Trophoblast cell (in vitro differentiated cells and primary cell): ENCODE data around the gene GNAT2.
A peak's percentile ranks its signal among the peaks of the same experiment; 100 is the strongest.

Source experiments
- DNase-seq, 2 donors: peaks; one replicate each; pipeline ENCODE4 v3.0.0-alpha.2; 2016
- H2AFZ ChIP-seq: 2 replicates; pipeline ENCODE4 v1.6.1; 2013; ENCODE audit warnings: low read length, moderate library complexity, mild to moderate bottlenecking; ENCODE audit not compliant: insufficient read depth, poor library complexity
- H2AK5ac ChIP-seq: 2 replicates; pipeline ENCODE4 v1.6.1; 2013; ENCODE audit warnings: mild to moderate bottlenecking, low read length
- H2BK120ac ChIP-seq: 2 replicates; pipeline ENCODE4 v1.6.1; 2013; ENCODE audit warnings: low read length, mild to moderate bottlenecking, moderate library complexity; ENCODE audit not compliant: insufficient read depth, poor library complexity
- H2BK12ac ChIP-seq: 2 replicates; pipeline ENCODE4 v1.6.1; 2013; ENCODE audit warnings: mild to moderate bottlenecking, low read length, moderate library complexity
- H2BK5ac ChIP-seq: 2 replicates; pipeline ENCODE4 v1.6.1; 2013; ENCODE audit warnings: low read length, low read depth, moderate library complexity, mild to moderate bottlenecking; ENCODE audit not compliant: poor library complexity
- H3K14ac ChIP-seq: 2 replicates; pipeline ENCODE4 v1.6.1; 2013; ENCODE audit warnings: mild to moderate bottlenecking, low read length
- H3K18ac ChIP-seq: 2 replicates; pipeline ENCODE4 v1.6.1; 2013; ENCODE audit warnings: mild to moderate bottlenecking, low read length
- H3K23ac ChIP-seq: 2 replicates; pipeline ENCODE4 v1.6.1; 2013; ENCODE audit warnings: low read length
- H3K27ac ChIP-seq: 2 replicates; pipeline ENCODE4 v1.5.1; 2013; ENCODE audit warnings: low read depth, mild to moderate bottlenecking, inconsistent platforms, low read length, moderate library complexity
- H3K27me3 ChIP-seq: 2 replicates; pipeline ENCODE4 v1.6.1; 2013; ENCODE audit warnings: inconsistent platforms, mild to moderate bottlenecking, low read length, moderate library complexity; ENCODE audit not compliant: insufficient read depth
- H3K36me3 ChIP-seq, 2 experiments: 1 replicate in 1 of 2; 2 replicates in 1 of 2; pipeline ENCODE4 v1.6.1; 2013; ENCODE audit warnings: low read length in 2 of 2, mild to moderate bottlenecking in 2 of 2, moderate library complexity in 1 of 2; ENCODE audit not compliant: insufficient read depth in 2 of 2, control insufficient read depth in 1 of 2
- H3K4ac ChIP-seq: 2 replicates; pipeline ENCODE4 v1.6.1; 2013; ENCODE audit warnings: low read depth, mild to moderate bottlenecking, low read length, moderate library complexity
- H3K4me1 ChIP-seq, 2 experiments: 1 replicate in 1 of 2; 2 replicates in 1 of 2; pipeline ENCODE4 v1.6.1; 2013; ENCODE audit warnings: low read length in 2 of 2, mild to moderate bottlenecking in 2 of 2, moderate library complexity in 1 of 2; ENCODE audit not compliant: insufficient read depth in 2 of 2, control insufficient read depth in 1 of 2
- H3K4me2 ChIP-seq: 2 replicates; pipeline ENCODE4 v1.6.1; 2013; ENCODE audit warnings: inconsistent platforms, mild to moderate bottlenecking, low read length, moderate library complexity
- H3K4me3 ChIP-seq: 2 replicates; pipeline ENCODE4 v1.5.1; 2013; ENCODE audit warnings: mild to moderate bottlenecking, low read depth, low read length, inconsistent platforms
- H3K79me1 ChIP-seq: one replicate; pipeline ENCODE4 v1.6.1; 2013; ENCODE audit warnings: low read length
- H3K79me2 ChIP-seq: 2 replicates; pipeline ENCODE4 v1.6.1; 2013; ENCODE audit warnings: low read length, mild to moderate bottlenecking; ENCODE audit not compliant: control insufficient read depth, insufficient read depth, poor library complexity
- H3K9ac ChIP-seq: 2 replicates; pipeline ENCODE4 v1.6.1; 2013; ENCODE audit warnings: mild to moderate bottlenecking, low read length
- H3K9me3 ChIP-seq: 2 replicates; pipeline ENCODE4 v1.6.1; 2013; ENCODE audit warnings: low read depth, mild to moderate bottlenecking, control low read depth, inconsistent platforms, low read length; ENCODE audit not compliant: insufficient read depth
- H4K12ac ChIP-seq: 2 replicates; pipeline ENCODE4 v1.6.1; 2013; ENCODE audit warnings: low read depth, mild to moderate bottlenecking, low read length, moderate library complexity
- H4K8ac ChIP-seq: 2 replicates; pipeline ENCODE4 v1.6.1; 2013; ENCODE audit warnings: low read depth, mild to moderate bottlenecking, low read length, moderate library complexity
- H4K91ac ChIP-seq: one replicate; pipeline ENCODE4 v1.6.1; 2013; ENCODE audit warnings: low read depth, mild to moderate bottlenecking, low read length, moderate library complexity
- WGBS: extraction: QIAGEN DNeasy Blood & Tissue Kit; methylation state at CpG from one replicate; pipeline ENCODE4 v1.1.7; 2013; ENCODE audit warnings: missing lambda C conversion rate; ENCODE audit not compliant: insufficient read length, insufficient coverage; ENCODE audit errors: extremely low coverage; 5-methylcytosine and 5-hydroxymethylcytosine counted together

Gene GNAT2

GRCh38 chr1:109566982-109567381 is 52.4 kb downstream of the GNAT2 start:
- H3K79me1 ChIP-seq = no peaks in the 10 kb centered on the region
- H2AK5ac ChIP-seq = no peak overlapping the region
- no peak overlapping the region for H3K4me3 ChIP-seq
- no peaks in the 10 kb centered on the region for H3K27me3 ChIP-seq
- no CpG with 5 or more reads among the region's 1 CpG for WGBS
- H2BK120ac ChIP-seq = no peak overlapping the region
- H3K23ac ChIP-seq = no peak overlapping the region
- H3K4me1 ChIP-seq = peaks cover 6 to 10% of the 10 kb centered on the region in 2 experiments
- no peak overlapping the region for H3K14ac ChIP-seq
- no peak overlapping the region for H2BK5ac ChIP-seq
- peaks cover 4% of the 10 kb centered on the region for H3K79me2 ChIP-seq
- H3K9me3 ChIP-seq = no peaks in the 10 kb centered on the region
- no peak overlapping the region for H3K9ac ChIP-seq
- no peak overlapping the region for H4K8ac ChIP-seq
- H2AFZ ChIP-seq = no peak overlapping the region
- no peak overlapping the region for H2BK12ac ChIP-seq
- no peak for DNase-seq
- H3K4ac ChIP-seq = peak overlapping the region; percentile 59
- no peak overlapping the region for H3K4me2 ChIP-seq
- H3K36me3 ChIP-seq = no peaks in the 10 kb centered on the region
- no peak overlapping the region for H4K12ac ChIP-seq
- no peak overlapping the region for H3K27ac ChIP-seq
- H3K18ac ChIP-seq = no peak overlapping the region
- H4K91ac ChIP-seq = no peak overlapping the region

- WGBS = no CpG with 5 or more reads among the region's 3 CpGs
- peaks cover 4 to 9% of the 10 kb centered on the region in 2 experiments for H3K4me1 ChIP-seq
Observed at GRCh38 chr1:109565241-109565640, 54.2 kb downstream of the GNAT2 start.

GRCh38 chr1:109564194-109564878 is 55.1 kb downstream of the GNAT2 start:
- H3K4me3 ChIP-seq = no peak overlapping the region
- H4K91ac ChIP-seq = no peak overlapping the region
- no peak overlapping the region for H2AFZ ChIP-seq
- peaks cover 8% of the 10 kb centered on the region for H3K79me2 ChIP-seq
- no peak overlapping the region for H4K12ac ChIP-seq
- H2AK5ac ChIP-seq = no peak overlapping the region
- DNase-seq = peak; percentile 27 to 73
- no peak overlapping the region for H2BK12ac ChIP-seq
- peaks cover 4 to 9% of the 10 kb centered on the region in 2 experiments for H3K4me1 ChIP-seq
- H3K36me3 ChIP-seq = no peaks in the 10 kb centered on the region
- no peak overlapping the region for H4K8ac ChIP-seq
- no CpG with 5 or more reads among the region's 7 CpGs for WGBS
- H3K79me1 ChIP-seq = no peaks in the 10 kb centered on the region
- H3K4me2 ChIP-seq = peak overlapping the region; percentile 1
- H3K18ac ChIP-seq = no peak overlapping the region
- peak overlapping the region; percentile 22 for H3K27ac ChIP-seq
- H3K23ac ChIP-seq = no peak overlapping the region
- H3K9ac ChIP-seq = no peak overlapping the region
- no peaks in the 10 kb centered on the region for H3K9me3 ChIP-seq
- no peak overlapping the region for H3K14ac ChIP-seq
- H2BK5ac ChIP-seq = no peak overlapping the region
- no peak overlapping the region for H2BK120ac ChIP-seq
- no peak overlapping the region for H3K4ac ChIP-seq
- H3K27me3 ChIP-seq = no peaks in the 10 kb centered on the region

More at GRCh38 chr1:109565241-109565640, 54.2 kb downstream of the GNAT2 start:
- Histone ChIP-seq H3K36me3 (no peaks in the 10 kb centered on the region), H2BK120ac (no peak overlapping the region), H2BK5ac (no peak overlapping the region), H3K9ac (no peak overlapping the region), H3K14ac (no peak overlapping the region), H2AK5ac (no peak overlapping the region), H3K4me2 (no peak overlapping the region), H3K27ac (no peak overlapping the region), H4K91ac (no peak overlapping the region), H3K18ac (no peak overlapping the region), H3K9me3 (no peaks in the 10 kb centered on the region), H3K23ac (no peak overlapping the region), H3K27me3 (no peaks in the 10 kb centered on the region), H4K12ac (no peak overlapping the region), H3K79me1 (no peaks in the 10 kb centered on the region), H3K79me2 (peaks cover 8% of the 10 kb centered on the region), H3K4me3 (no peak overlapping the region), H4K8ac (no peak overlapping the region), H3K4ac (peak overlapping the region; percentile 52), H2AFZ (no peak overlapping the region), H2BK12ac (no peak overlapping the region)
- DNase-seq = peak in 1 of 2 donors; percentile 8

- no peak overlapping the region for H2BK12ac ChIP-seq
- H4K8ac ChIP-seq = no peak overlapping the region
- H4K91ac ChIP-seq = no peak overlapping the region
- no peak overlapping the region for H3K4me3 ChIP-seq
- peaks cover 4 to 7% of the 10 kb centered on the region in 2 experiments for H3K4me1 ChIP-seq
- no peak overlapping the region for H3K4ac ChIP-seq
- H2BK5ac ChIP-seq = no peak overlapping the region
- H3K9me3 ChIP-seq = no peaks in the 10 kb centered on the region
- H3K27ac ChIP-seq = no peak overlapping the region
- H2AFZ ChIP-seq = no peak overlapping the region
- H2BK120ac ChIP-seq = no peak overlapping the region
- H4K12ac ChIP-seq = no peak overlapping the region
- H3K23ac ChIP-seq = no peak overlapping the region
- H3K14ac ChIP-seq = no peak overlapping the region
- H3K4me2 ChIP-seq = no peak overlapping the region
- H3K79me2 ChIP-seq = peaks cover 15% of the 10 kb centered on the region
- H3K27me3 ChIP-seq = no peaks in the 10 kb centered on the region
- H2AK5ac ChIP-seq = no peak overlapping the region
- no peak for DNase-seq
- H3K9ac ChIP-seq = no peak overlapping the region
- no peaks in the 10 kb centered on the region for H3K36me3 ChIP-seq
- no peaks in the 10 kb centered on the region for H3K79me1 ChIP-seq
- H3K18ac ChIP-seq = no peak overlapping the region
Observed at GRCh38 chr1:109559995-109560394, 59.4 kb downstream of the GNAT2 start.
